Nephron progenitor cell (in vitro differentiated cells): ENCODE data around the gene IQCK.
A peak's percentile ranks its signal among the peaks of the same experiment; 100 is the strongest.

Source experiments
- DNase-seq: peaks from one replicate; pipeline ENCODE4 v3.0.0; 2021
- H3K27ac Mint-ChIP-seq: 2 replicates; pipeline ENCODE4 v1.8.0; 2021; ENCODE audit warnings: mild to moderate bottlenecking, moderate library complexity, mixed read lengths
- H3K27me3 Mint-ChIP-seq: 2 replicates; pipeline ENCODE4 v1.8.0; 2021; ENCODE audit warnings: mild to moderate bottlenecking, low read depth, mixed read lengths; ENCODE audit not compliant: poor library complexity
- H3K36me3 Mint-ChIP-seq: 2 replicates; pipeline ENCODE4 v1.8.0; 2021; ENCODE audit warnings: low read depth, mixed read lengths
- H3K4me1 Mint-ChIP-seq: 2 replicates; pipeline ENCODE4 v1.8.0; 2021; ENCODE audit warnings: mixed read lengths
- H3K4me3 Mint-ChIP-seq: 2 replicates; pipeline ENCODE4 v1.8.0; 2021; ENCODE audit warnings: mild to moderate bottlenecking, moderate library complexity, mixed read lengths
- H3K9me3 Mint-ChIP-seq: 2 replicates; pipeline ENCODE4 v1.8.0; 2021; ENCODE audit warnings: mild to moderate bottlenecking, moderate library complexity, mixed read lengths
- CTCF ChIP-seq: fragments of 200-600 bp; sonication (generic); IDR thresholded peaks from 2 replicates; pipeline ENCODE4 v1.5.0; 2021; ENCODE audit warnings: antibody characterized with exemption

Gene IQCK

GRCh38 chr16:19879241-19879792 lies 161.2 kb downstream of the IQCK start:
- Mint-ChIP-seq H3K27me3 (no peaks in the 10 kb centered on the region), H3K9me3 (no peaks in the 10 kb centered on the region), H3K27ac (no peak overlapping the region), H3K4me3 (no peak overlapping the region), H3K36me3 (peaks cover 27% of the 10 kb centered on the region), H3K4me1 (peaks cover 51% of the 10 kb centered on the region)
- DNase-seq, result no peak
- TF ChIP-seq CTCF, result no peak

GRCh38 chr16:19881028-19881427 lies 163.0 kb downstream of the IQCK start:
- peaks cover 1% of the 10 kb centered on the region for H3K27me3 Mint-ChIP-seq
- H3K27ac Mint-ChIP-seq, result no peak overlapping the region
- no peak for DNase-seq
- H3K9me3 Mint-ChIP-seq, result no peaks in the 10 kb centered on the region
- TF ChIP-seq CTCF, result no peak
- H3K4me1 Mint-ChIP-seq, result peaks cover 47% of the 10 kb centered on the region
- peak overlapping the region; percentile 72 for H3K4me3 Mint-ChIP-seq
- H3K36me3 Mint-ChIP-seq, result peaks cover 23% of the 10 kb centered on the region

- Mint-ChIP-seq H3K9me3 (no peaks in the 10 kb centered on the region), H3K27ac (no peak overlapping the region), H3K36me3 (peaks cover 15% of the 10 kb centered on the region), H3K4me3 (peak overlapping the region; percentile 90), H3K4me1 (peaks cover 40% of the 10 kb centered on the region), H3K27me3 (peaks cover 2% of the 10 kb centered on the region)
- no peak for TF ChIP-seq CTCF
- no peak for DNase-seq
Measured at GRCh38 chr16:19881783-19882182, 163.7 kb downstream of the IQCK start.

GRCh38 chr16:19882186-19882585 lies 164.1 kb downstream of the IQCK start:
- Mint-ChIP-seq H3K4me3 (peak overlapping the region; percentile 90), H3K36me3 (peaks cover 14% of the 10 kb centered on the region)

GRCh38 chr16:19882646-19883045 lies 164.6 kb downstream of the IQCK start:
- Mint-ChIP-seq H3K27me3 (peaks cover 2% of the 10 kb centered on the region), H3K9me3 (no peaks in the 10 kb centered on the region), H3K27ac (no peak overlapping the region), H3K4me3 (peak overlapping the region; percentile 90), H3K36me3 (peaks cover 11% of the 10 kb centered on the region), H3K4me1 (peaks cover 33% of the 10 kb centered on the region)
- TF ChIP-seq CTCF, result no peak
- DNase-seq, result no peak

More at GRCh38 chr16:19882186-19882585, 164.1 kb downstream of the IQCK start:
- Mint-ChIP-seq H3K4me1 (peaks cover 37% of the 10 kb centered on the region), H3K27ac (no peak overlapping the region), H3K9me3 (no peaks in the 10 kb centered on the region), H3K27me3 (peaks cover 2% of the 10 kb centered on the region)
- no peak for DNase-seq
- TF ChIP-seq CTCF, result no peak

GRCh38 chr16:19883296-19883965 lies 165.4 kb downstream of the IQCK start:
- H3K9me3 Mint-ChIP-seq, result no peaks in the 10 kb centered on the region
- peak; percentile 65 for DNase-seq
- TF ChIP-seq CTCF, result no peak
- H3K27ac Mint-ChIP-seq, result no peak overlapping the region
- H3K4me3 Mint-ChIP-seq, result peak overlapping the region; percentile 90
- H3K27me3 Mint-ChIP-seq, result peaks cover 2% of the 10 kb centered on the region
- peaks cover 31% of the 10 kb centered on the region for H3K4me1 Mint-ChIP-seq
- peaks cover 11% of the 10 kb centered on the region for H3K36me3 Mint-ChIP-seq
